ENCODE measurements around the gene SLC9A9.
"Not testable (repeated sequence)": the region's sequence is repeated elsewhere in the genome, so short reads cannot be mapped to it uniquely, and the experiment has no call there.

The SLC9A9 gene

DNA sequence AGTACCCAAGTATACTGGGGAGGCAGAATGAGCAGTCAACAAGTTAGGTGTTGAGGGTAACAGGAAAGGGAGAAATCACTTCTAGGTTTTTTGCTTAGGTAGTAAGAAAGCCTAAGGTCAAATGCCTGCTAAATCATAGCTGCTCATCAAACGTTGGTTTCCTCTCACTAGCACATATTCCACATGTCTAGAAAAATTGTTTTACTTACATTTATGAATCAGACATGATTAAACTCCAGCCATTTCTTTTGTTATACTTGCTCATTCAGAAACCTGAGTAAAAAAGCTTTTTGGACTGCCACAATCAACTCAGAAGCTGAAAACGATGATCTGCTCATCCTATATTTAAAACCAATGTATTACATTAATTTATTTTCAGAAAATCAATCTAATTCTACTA, 40.2 kb downstream of the SLC9A9 start:
- no peak for DNase-seq

DNA sequence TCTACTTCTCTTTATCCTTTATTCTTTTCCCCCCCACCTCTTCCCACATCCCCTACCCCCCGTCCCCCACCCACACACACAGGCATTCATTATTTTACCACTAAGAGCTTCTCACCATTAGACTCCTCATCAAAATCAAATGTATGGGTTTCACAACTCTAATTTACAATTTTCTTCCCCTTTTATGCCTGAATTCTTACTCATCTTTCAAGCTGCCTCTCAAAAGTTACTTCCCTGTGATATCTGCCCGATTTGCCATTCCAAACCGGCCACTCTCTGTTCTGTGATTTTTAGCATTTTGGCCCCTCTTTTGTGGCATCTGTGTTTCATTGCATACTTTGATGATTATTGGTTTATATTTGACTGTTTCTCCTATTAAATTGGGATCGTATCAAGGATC, 42.2 kb downstream of the SLC9A9 start:
- no peak for DNase-seq

DNA sequence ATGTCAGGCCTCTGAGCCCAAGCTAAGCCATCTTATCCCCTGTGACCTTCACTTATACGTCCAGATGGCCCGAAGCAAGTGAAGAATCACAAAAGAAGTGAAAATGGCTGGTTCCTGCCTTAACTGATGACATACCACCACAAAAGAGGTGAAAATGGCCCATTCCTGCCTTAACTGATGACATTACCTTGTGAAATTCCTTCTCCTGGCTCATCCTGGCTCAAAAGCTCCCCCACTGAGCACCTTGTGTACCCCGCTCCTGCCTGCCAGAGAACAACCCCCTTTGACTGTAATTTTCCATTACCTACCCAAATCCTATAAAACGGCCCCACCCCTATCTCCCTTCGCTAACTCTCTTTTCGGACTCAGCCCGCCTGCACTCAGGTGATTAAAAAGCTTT, 42.8 kb downstream of the SLC9A9 start:
- not testable (repeated sequence) for DNase-seq

DNA sequence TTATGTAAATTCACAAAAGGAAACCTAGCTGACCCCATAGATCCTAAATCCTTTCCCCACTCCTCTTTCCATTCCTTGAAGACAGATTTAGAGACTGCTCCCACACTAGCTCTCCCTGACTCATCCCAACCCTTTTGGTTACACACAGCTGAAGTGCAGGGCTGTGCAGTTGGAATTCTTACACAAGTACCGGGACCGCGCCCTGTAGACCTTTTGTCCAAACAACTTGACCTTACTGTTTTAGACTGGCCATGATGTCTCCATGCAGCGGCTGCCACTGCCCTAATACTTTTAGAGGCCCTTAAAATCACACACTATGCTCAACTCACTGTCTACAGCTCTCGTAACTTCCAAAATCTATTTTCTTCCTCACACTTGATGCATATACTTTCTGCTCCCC, 47.2 kb downstream of the SLC9A9 start:
- DNase-seq, result not testable (repeated sequence)

DNA sequence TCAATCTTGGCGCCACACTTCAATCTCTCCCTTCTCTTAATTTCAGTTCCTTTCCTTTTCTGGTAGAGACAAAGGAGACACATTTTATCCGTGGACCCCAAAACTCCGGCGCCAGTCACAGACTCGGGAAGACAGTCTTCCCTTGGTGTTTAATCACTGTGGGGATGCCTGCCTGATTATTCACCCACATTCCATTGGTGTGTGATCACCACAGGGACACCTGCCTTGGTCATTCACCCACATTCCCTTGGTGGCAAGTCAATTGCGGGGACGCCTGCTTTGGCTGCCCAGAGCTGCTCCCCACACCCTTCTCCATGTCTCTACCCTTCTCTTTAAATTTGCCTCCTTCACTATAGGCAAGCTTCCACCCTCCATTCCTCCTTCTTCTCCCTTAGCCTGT, 50.1 kb downstream of the SLC9A9 start:
- not testable (repeated sequence) for DNase-seq

DNA sequence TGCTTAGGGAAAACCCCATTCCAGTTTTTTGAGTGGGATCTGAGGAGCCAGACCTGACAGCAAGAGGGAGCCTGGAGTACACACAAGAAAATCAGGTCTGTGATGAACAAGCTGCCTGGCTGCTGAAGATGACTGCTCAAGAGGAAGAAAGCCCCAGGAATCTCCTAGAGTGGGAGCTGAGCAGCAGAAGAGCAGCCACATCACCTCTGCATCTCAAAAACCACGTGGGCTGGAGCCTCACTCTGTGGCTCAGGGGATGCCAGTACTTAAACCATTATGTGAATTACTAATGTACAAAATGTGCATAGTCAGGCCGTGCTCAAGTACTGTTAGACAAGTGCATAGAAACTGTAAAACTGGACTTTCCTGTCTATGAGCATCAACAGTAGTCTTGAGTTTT, 52.4 kb downstream of the SLC9A9 start:
- DNase-seq, result no peak

DNA sequence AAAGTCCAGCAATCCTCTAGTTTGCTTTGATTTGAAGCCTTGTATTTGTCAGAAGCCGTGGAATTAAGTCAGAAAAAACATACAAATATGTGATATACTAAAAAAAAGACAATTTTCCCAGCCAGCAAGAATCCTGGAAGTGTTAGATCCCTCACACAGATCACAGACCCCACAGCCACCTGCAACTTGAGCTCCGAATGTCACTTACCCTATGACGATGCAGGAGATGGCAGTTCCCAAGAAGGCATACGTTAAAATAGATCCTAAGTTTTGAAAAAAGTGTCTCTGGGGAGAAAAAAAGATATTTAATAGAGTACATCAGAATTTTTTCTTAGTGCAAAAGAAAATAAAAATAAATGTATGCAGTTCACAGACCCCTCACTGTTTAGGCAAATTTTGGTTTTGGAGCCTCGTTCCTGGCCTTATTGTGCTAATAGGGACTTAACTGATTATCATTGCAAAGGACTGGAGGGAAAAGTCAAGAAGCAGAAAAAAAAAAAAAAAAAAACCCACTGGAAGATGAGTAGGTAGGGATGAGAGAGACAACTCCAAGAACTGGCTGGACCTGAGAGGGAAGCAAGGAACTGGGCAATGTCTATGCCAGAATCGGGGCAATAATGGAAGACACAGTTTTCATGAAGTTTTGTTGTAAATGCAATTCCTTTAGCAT, 53.3 kb downstream of the SLC9A9 start:
- DNase-seq, result no peak

DNA sequence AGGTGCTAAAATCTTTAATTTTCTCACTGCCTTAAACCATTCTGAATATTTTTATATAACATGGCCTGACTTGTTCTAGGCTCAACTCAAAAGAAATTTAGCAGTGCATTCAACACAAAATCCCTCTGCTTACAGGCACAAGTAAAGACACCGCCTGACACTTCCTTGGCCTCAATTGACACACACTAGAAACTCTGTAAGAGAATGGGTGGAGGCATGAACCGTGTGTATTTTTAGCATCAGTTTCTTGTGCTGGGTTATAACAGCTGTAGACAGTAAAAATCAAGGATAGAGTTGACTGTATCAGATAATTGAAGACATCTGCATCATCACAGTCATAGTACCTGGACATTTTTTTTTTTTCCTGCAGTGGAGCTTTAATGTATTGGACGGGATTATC, 54.3 kb downstream of the SLC9A9 start:
- DNase-seq, result no peak

DNA sequence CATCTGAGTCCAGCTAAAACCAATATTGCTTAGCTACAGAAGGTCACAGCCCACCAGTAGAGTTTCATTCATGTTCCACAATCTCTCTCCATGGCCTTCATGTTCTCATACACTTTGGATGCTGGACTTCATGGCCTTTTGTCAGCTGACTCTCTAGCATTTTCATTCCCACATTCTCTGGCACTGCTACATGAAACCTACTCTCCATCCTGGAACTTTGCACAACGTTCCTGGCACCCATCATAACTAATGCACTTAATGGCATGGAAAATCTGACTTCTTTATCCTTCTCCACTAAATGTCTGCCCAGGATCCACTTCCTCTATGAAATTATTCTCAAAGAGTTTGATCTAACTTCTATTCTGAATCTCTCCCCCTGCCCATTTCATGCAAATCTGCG, 56.9 kb downstream of the SLC9A9 start:
- no peak for DNase-seq

DNA sequence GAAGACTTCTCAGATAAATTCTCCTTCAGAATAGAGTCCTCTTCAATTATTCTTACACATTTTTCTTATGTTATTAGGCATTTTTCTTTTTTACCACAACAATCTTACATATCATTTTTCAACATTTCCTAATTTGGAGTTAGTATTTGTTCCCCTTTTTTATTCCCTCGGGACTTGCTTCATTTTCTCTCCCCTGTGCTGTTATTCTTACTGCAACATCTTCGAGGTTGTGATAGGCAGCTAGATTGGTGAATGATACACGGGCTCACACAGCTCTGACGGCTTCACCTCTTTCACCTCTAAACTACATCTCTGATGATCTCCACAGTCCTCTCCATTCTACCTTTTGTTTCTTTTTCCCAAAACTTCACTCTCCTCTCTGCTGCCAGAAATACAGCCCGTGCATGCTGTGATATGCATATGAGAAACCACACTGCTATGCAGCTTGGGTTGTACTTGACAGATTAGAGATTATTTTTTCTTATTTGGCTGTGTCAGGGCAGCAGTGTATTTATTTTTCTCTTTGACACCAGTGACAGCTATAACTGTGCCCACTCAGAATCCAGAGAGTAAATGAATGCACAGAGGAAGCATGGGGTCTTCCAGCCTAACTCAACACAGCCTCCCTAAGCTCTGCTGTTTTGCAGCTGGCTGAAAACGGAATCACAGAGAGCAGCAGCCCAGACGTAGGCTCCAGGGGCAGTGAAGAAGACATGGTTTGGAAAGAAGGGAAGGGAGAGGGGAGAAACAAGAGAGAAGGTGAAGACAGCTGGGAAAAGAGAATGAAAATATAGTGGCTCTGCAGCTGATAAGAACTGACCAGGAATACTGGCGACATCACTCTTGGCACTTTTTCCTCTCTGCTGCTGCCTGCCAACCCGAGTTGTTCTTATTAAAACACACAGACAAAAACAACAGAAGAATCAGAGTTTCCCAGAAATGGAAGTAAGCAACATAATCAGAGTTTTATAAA, 61.8 kb downstream of the SLC9A9 start:
- no peak for DNase-seq

DNA sequence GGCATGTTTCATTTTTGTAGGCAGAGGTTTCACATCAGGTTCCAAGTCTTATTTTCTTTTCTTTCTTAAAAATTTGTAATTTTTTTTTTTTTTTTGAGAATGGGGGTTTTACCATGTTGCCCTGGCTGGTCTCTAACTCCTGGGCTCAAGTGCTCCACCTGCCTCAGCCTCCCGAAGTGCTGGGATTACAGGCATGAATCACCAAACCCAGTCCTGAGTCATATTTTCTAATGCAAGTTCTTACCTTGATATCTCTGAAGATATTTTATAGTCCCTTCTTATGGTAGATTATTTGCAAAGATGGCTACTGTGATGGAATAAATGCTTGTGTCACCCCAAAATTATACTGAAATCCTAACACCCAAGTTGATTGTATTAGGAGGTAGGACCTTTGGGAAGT, 63.8 kb downstream of the SLC9A9 start:
- DNase-seq, result no peak

DNA sequence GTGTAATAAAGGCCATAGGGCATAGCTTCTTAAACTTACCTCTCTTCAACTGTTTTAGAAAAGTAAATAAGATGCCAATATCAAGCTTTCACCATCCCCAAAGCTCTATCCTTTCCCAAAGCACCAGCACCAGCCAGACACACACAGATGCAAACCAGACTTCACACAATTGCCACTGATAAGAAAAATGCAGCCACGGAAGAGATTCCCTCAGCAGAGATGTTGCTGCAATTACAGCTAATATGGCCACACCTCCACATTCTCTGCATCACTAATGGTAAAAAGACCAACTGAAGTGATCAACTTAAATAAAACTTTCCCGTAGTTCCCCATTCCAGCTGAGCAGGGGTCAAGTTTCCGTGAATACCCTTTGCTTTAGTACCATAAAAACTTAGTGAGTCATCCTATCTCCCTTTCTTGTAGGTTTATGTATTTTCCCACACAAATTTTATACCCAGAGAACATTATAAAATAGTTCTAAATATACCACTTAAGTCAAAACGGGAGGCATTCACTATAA, 64.4 kb downstream of the SLC9A9 start:
- no peak for DNase-seq

DNA sequence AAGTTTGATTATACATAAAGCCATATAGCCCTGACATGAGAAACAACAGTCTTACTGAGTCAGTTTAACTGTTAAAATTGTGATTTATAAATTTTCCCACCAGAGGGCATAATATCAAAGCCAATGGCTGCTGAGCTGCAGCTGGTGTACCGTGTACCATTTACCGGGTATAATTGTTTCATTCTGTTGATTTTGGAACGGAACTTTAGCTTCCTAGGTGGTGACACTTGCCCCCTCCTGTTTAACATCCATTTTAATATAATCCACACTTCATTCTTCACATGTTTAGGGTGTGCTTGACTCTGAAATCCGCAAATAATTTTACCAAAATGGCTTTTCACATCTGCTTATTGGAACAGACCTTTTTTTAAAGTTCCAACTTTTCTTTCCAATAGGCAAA, 72.8 kb downstream of the SLC9A9 start:
- no peak for DNase-seq

DNA sequence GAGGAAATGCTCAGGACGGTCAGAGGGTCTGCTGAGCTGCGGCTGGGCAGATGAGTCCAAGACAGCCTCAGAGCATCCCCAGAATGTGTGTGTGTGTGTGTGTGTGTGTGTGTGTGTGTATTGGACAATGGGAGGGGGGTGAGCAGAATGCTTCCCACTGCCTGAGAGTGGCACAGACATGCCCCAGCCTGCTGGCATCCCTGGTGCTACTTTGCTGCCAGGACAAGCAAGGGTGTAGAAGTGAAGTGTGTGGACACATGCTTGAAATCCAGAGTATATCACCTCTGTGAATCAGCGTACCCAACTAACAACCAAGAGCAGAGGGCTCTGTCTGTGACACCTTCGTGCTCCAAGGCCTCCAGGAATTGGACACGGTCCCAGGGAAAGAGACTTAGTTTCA, 76.3 kb downstream of the SLC9A9 start:
- no peak for DNase-seq

DNA sequence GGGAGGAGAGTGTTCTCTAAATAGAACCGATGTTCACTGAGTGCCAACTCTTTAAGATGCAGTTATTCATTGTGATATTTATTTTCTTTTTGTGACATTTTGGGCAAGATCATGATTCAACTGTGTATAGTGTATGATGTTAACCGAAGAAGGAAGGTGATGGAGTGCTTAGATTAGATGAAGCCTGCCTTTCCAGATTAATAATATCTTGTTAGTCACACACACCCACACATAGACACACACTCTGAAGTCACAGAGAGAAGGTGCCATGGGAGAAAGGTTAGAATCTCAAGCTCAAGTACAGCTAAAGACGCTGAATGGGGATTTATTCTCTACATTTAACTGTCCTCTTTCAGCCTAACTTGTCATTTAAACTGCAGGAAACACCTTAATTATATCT, 77.0 kb downstream of the SLC9A9 start:
- no peak for DNase-seq

DNA sequence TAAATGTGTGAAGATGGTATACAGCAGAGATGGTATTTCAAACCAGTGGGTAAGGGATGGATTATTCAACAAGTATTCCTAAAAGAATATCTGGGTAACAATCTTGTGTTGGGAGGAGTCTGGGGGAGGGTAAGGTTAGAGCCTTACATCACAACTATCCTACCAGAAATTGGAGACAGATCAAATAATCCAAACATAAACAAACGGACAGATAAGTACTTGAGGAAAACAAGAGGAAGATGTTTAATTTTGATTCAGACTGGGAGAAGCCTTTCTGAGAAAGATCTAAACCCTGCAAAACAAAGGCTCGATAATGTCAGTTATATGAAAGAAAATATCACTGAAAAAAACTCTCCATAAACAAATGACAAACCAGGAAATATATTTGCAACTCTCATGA, 77.9 kb downstream of the SLC9A9 start:
- no peak for DNase-seq

DNA sequence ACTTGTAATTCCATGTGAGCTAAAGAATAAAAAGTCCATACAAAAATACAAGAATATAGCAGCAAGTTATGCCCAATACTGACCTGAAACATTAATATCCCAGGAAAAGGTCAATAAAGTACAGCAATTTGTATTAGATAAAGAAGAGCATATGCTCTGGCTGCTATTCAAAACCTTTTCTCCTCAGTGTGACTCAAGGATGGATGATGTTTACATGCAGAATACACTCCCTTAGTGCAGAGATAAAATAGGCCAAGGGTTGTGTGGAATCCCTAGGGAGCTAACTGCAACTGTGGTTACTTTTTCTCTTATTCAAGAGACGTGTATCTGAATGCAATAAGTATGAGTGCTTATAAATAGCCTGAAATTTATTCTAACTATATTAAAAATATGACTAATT, 78.7 kb downstream of the SLC9A9 start:
- DNase-seq, result no peak

DNA sequence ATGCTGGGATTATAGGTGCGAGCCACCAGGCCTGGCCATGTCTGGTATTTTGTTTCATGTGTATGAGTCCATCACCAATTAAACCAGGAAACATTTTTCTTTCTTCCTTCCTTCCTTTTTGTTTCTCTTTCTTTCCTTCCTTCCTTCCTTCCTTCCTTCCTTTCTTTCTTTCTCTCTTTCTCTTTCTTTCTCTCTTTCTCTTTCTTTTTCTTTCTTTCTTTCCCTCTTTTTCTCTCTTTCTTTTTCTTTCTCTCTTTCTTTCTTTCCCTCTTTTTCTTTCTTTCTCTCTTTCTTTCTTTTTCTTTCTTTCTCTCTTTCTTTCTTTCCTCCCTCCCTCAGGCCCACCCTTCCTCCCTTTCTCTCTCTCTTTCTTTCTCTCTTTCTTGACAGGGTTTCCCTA, 83.4 kb downstream of the SLC9A9 start:
- DNase-seq, result no peak

DNA sequence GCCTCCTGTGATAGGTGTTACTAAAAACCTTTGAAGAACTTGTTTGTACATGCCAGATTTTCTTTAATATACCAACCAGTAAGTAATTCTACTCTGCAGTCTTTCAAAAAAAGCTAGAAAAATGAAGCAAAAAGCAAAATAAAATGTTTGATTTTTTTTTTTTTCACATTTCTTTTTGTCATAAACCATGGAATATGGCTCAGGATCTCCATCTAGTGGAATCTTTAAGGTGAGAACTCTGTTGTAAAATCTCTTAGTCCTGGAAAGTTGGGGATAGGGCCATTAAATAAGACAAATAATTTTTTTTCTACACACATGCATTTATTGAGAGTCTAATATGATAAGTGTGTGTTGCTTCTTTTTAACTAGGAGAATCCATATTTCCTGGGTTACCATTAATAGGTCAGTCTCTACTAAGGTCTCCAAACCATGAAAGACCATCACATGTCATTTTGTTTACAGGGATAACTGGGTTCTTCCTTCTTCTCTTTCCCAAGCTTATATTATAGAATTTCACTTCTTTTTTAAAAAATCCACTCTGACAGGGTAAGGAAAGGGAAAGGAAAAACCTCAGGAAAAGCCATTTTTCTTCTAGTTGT, 84.6 kb downstream of the SLC9A9 start:
- DNase-seq, result no peak

DNA sequence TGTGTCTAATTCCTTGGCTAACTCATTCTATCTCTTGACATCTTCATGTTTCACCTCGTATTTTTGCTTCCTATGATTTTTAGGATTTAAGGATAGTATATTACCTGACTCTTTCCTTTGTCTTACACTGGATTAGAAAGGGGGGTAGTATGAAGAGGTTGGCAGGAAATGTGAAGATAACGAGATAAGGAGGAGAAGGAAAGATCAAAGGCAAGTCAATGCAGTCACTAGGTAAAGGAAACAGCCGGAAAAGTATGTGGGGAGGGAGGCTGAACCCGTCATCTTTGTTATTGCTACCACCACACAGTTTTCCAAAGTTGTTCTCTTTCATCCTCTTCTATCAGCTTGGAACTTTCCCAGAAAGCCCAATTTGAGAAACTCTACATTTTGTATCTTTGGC, 90.6 kb downstream of the SLC9A9 start:
- DNase-seq, result no peak

DNA sequence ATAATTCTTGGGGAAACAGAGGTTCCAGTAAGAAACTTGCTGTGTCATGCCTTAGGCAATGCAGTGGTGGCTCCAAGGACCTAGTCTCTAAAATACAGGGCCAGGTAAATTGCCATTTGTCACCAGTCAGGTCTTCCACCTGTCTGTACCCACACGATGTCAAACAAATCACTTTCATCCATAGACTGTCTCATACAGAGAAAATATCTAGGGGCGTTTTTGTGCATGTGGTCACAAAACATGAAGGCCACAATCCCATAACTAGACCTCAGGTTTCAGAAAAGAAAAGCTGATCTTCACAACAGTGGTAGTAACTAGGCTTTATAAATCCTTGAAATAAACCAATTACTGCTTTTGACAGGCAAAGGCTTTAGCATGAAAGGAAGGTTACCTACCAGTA, 92.3 kb downstream of the SLC9A9 start:
- no peak for DNase-seq

DNA sequence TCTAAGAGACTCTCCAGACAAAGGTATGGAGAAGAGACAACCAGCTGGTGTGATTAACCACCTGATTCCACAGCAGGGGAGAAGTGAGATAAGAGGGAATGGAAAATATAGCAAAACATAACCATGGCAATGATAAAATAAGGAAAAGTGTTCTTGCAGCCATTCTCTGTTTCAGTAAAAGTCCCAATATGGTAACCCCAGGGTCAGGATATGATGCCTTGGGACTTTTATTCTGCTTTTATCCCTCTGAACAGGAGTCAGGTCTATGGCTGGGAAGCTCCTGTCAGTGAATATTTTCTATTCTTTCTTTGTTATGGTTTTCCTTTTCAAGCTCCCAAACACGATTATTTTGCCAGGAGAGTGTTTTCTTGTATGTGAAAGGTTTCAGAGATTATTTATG, 94.2 kb downstream of the SLC9A9 start:
- no peak for DNase-seq

DNA sequence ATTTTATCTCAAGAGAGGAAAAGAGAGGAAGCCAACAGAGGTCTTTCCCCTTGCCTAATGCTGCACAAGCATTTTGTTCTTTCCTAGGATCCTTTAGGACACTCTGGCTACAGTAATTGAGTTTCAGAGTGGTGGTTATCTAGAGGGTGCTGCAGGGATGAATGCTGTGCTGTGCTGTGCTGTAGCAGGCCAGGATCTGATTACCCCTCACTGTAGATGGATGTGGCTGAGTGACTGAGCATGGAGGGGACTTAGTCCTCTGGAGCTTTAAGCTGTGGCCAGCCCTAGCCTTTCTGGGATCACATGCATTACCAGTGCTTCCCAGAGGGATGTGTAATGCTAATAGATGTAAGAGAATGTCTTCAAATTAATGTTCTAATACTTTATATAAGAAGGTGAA, 94.8 kb downstream of the SLC9A9 start:
- no peak for DNase-seq

DNA sequence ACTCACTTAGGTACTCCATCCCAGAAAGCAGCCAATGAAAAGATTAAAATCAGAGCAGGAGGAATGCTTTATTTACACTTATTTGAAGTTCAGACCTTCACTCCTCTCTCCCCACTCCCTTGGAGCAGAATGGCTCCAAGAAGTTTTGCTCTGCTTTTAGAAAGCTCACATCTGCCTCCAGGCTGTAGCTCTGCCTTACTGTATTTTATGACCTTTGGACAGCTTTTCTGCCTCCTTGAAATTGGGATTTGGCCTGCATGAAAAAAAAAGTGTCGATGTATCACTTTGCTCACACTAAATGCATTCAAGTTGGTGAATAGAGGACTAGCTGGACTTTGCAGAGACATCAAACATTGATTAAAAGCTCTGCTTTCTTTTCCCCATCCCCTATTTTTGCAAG, 95.3 kb downstream of the SLC9A9 start:
- no peak for DNase-seq

Data from activated CD4-positive, alpha-beta T cell treated with anti-CD3 and anti-CD28 coated beads, Interleukin-2, amount 50 U/mL, for 4 hours (primary cell).